Adrenal gland (tissue), 12 donors: Measurements from ENCODE around the gene CLEC18A. TPM values are rescaled to one million over a fixed set of nuclear protein-coding genes. Genes with fewer than 3 reads are reported as not detected.
A peak's percentile ranks its signal among the peaks of the same experiment; 100 is the strongest.
"Not testable (repeated sequence)": the region's sequence is repeated elsewhere in the genome, so short reads cannot be mapped to it uniquely, and the experiment has no call there.

Experiments used
- DNase-seq, 7 donors: peaks; one replicate each; pipeline ENCODE4 v3.0.0-alpha.2; 2019 to 2020
- H3K27ac ChIP-seq, 5 donors: fragments of 200-600 bp; sonication (generic) in 4 of 5; 1 replicate in 3 of 5; 2 replicates in 2 of 5; pipeline versions ENCODE4 v1.5.1 to v1.8.0; 2016 to 2020; ENCODE audit warnings: mild to moderate bottlenecking in 1 of 5
- H3K27me3 ChIP-seq: fragments of 200-600 bp; 2 replicates; pipeline ENCODE4 v1.8.0; 2021
- H3K36me3 ChIP-seq, 2 donors: fragments of 200-600 bp; replicated peaks in 1 of 2; 1 replicate in 1 of 2; 2 replicates in 1 of 2; pipeline versions ENCODE4 v1.5.1 to v1.8.0; 2018 to 2022
- H3K4me1 ChIP-seq, 2 donors: fragments of 200-600 bp; replicated peaks in 1 of 2; 1 replicate in 1 of 2; 2 replicates in 1 of 2; pipeline versions ENCODE4 v1.5.1 to v1.8.0; 2018 to 2021
- H3K4me3 ChIP-seq, 4 donors: fragments of 200-600 bp; sonication (generic) in 3 of 4; one replicate each; pipeline ENCODE4 v1.5.1; 2016 to 2018
- H3K9me3 ChIP-seq, 3 donors: fragments of 200-600 bp; sonication (generic) in 1 of 3; replicated peaks in 1 of 3; 1 replicate in 2 of 3; 2 replicates in 1 of 3; pipeline versions ENCODE4 v1.5.1 to v1.8.0; 2016 to 2021
- POLR2A ChIP-seq, 2 donors: fragments of 450-650 bp; IDR thresholded peaks; one replicate each; pipeline ENCODE4 v1.6.1; 2017; ENCODE audit warnings: antibody characterized with exemption in 2 of 2, mild to moderate bottlenecking in 2 of 2, moderate library complexity in 1 of 2
- WGBS, 4 donors: extraction: QIAGEN DNeasy Blood & Tissue Kit in 2 of 4; methylation state at CpG; one replicate each; pipeline versions ENCODE4 v1.1.5 to v1.1.7; 2013 to 2017; 5-methylcytosine and 5-hydroxymethylcytosine counted together
- intact Hi-C, 2 donors: fragments of 100-400 bp; cut with DNase I; formaldehyde crosslinking; loops; one replicate each; pipeline versions ENCODE4 v1.14.1 to v1.15.0; 2022 to 2023
- polyA plus RNA-seq, 3 donors: library from polyadenylated mRNA; stranded (reverse); fragments of 200-250 nt in 2 of 3; fragments of 350-450 nt in 1 of 3; fragmentation: Illumina TruSeq in 1 of 3; extraction: RNeasy Lipid Tissue Mini Kit (QIAGEN cat#74804) in 1 of 3; gene quantifications; one replicate each; pipeline ENCODE4 v1.2.3, GENCODE V29; 2013 to 2014
- total RNA-seq, 9 donors: library from RNA; depleted of rRNA in 4 of 9; stranded (reverse); fragments of >200 nt in 4 of 9; fragments of 120-200 nt in 1 of 9; fragmentation: NEBNext Ultra II Directional in 1 of 9; extraction: Animal tissue kit (Norgen Biotek cat#: 25700) in 1 of 9; gene quantifications; one replicate each; pipeline versions ENCODE4 v1.1.0 to v1.2.4, GENCODE V29; 2013 to 2023
- TF ChIP-seq, protein P1 (sequence below), 6 experiments: fragments of 450-650 bp in 4 of 6; fragments of 200-600 bp in 2 of 6; sonication (generic) in 1 of 6; IDR thresholded peaks; 1 replicate in 5 of 6; 2 replicates in 1 of 6; pipeline versions ENCODE4 v1.5.1 to v1.8.0; 2016 to 2021; ENCODE audit warnings: antibody characterized with exemption in 6 of 6, mild to moderate bottlenecking in 2 of 6, moderate library complexity in 1 of 6
- donor health status: healthy with polysubstance abuse.
- donor health status: Bipolar disorder and iron deficiency.
- donor health status: DM: yes; HTN: yes; CAD: no.
- donor health status: DM: no; HTN: no; CAD: no.
- donor health status: DM: no; HTN: no; CAD: no.
- donor health status: DM: yes; HTN: yes; CAD: no.

The CLEC18A gene
- total and polyA plus RNA-seq, 12 donors: 1.0 to 8.0 (median 2.9) TPM

DNA sequence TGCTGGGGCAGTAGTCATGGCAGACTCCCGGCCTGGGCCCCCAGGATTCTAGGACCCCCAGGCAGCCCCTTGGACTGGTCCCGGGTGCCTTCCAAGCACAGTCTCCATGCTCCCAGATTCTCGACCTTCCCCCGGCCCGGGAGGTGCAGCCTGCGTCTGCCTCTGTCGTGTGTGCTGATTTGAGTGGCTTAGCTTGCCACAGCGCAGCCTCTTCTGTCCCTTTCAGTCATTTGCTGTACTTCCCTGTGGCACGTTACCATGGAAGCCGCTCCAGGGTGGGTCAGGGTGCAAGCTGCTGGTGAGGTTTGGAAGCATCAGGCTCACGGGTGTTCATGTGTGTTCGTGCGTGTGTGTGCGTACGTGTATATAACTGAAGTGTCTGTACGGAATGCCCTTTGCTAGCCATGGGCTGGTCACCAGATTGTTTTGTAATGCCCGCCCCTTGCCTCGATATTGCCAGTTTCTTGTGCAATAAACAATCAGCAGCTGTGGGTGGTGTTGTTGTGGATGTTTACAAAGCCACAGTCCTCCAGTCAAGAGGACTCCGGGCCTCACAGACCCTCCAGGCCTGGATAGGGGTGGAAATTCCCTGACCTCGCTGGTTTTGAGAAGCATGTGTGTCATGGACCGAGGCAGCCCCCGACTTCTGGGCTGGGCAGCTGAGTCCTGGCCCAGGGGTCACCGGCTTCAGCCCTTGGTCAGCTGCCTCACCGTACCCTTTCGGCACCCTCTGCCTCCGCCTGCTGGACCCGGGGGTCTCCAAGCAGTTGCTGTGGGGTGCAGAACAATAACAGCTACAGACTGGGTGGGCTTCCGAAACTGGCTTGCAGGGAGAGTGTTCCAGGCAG lies 9.7 kb upstream of the CLEC18A start:
- Histone ChIP-seq H3K4me1 (no peaks in the 10 kb centered on the region), H3K9me3 (no peaks in the 10 kb centered on the region), H3K27me3 (no peaks in the 10 kb centered on the region), H3K36me3 (peaks cover 0 to 48% of the 10 kb centered on the region in 2 donors), H3K27ac (no peak overlapping the region), H3K4me3 (no peak overlapping the region)
- peak in 5 of 7 donors; percentile 7 to 50 (median 14) for DNase-seq
- WGBS, 4 donors: 85 to 92% (median 89%) methylated on average over 24 to 28 of the region's 28 CpGs
- intact Hi-C loops: no loop called here
- TF ChIP-seq, protein P1, sequence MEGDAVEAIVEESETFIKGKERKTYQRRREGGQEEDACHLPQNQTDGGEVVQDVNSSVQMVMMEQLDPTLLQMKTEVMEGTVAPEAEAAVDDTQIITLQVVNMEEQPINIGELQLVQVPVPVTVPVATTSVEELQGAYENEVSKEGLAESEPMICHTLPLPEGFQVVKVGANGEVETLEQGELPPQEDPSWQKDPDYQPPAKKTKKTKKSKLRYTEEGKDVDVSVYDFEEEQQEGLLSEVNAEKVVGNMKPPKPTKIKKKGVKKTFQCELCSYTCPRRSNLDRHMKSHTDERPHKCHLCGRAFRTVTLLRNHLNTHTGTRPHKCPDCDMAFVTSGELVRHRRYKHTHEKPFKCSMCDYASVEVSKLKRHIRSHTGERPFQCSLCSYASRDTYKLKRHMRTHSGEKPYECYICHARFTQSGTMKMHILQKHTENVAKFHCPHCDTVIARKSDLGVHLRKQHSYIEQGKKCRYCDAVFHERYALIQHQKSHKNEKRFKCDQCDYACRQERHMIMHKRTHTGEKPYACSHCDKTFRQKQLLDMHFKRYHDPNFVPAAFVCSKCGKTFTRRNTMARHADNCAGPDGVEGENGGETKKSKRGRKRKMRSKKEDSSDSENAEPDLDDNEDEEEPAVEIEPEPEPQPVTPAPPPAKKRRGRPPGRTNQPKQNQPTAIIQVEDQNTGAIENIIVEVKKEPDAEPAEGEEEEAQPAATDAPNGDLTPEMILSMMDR (IDR thresholded peaks at IDR 0.05): no peak
- TF ChIP-seq POLR2A (IDR thresholded peaks at IDR 0.05): no peak

DNA sequence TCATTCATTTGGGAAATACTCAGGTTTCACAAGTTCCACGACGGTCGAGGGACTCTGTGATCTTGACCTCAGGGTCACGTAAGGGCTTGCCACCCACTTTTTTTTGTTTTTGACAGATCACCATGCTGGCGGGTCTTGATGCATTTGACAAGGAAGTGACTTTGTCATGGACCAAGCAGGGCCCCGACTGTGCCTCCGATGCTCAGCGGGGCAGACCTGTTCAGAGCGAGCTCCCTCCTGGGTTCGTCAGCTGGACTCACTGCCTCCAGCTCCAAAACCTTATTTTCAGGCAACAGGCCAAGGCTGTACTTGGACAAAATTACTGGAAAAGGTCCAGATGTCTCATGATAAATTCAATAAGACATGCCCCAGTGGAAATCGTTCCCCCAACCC lies 9.0 kb upstream of the CLEC18A start:
- H3K9me3 ChIP-seq: no peaks in the 10 kb centered on the region
- H3K36me3 ChIP-seq: peaks cover 0 to 42% of the 10 kb centered on the region in 2 donors
- H3K27ac ChIP-seq: no peak overlapping the region
- intact Hi-C loops: no loop called here
- no peaks in the 10 kb centered on the region for H3K4me1 ChIP-seq
- WGBS, 4 donors: 61 to 74% (median 69%) methylated on average over 6 to 11 of the region's 11 CpGs
- TF ChIP-seq, protein P1 (IDR thresholded peaks at IDR 0.05): no peak
- TF ChIP-seq POLR2A (IDR thresholded peaks at IDR 0.05): no peak
- H3K4me3 ChIP-seq: no peak overlapping the region
- peak in 4 of 7 donors; percentile 6 to 54 (median 20) for DNase-seq
- H3K27me3 ChIP-seq: no peaks in the 10 kb centered on the region

DNA sequence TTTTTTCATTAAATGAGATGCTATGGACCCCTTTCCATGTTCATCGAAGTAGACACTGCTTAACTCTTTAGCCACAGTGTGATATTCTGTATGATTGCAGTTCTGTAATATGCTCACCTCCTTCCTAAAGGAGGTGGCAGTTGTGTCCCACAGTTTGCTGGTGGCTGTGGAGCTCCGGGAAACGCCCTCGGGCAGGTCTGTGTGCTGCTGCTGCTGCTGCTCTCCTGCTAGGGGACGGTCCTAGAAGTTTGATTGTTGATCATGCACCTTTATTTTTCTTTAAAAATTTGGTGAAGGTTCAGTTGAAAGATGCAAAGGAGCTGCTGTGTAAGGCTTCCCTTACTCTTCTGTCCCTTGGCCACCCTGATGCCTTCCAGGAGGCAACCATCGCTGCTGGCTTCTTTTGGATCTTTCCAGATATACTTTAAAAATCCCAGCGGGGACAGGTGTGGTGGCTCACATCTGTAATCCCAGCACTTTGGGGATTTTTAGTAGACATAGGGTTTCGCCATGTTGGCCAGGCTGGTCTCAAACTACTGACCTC lies 8.4 kb upstream of the CLEC18A start:
- Histone ChIP-seq H3K27ac (no peak overlapping the region), H3K4me1 (no peaks in the 10 kb centered on the region), H3K36me3 (peaks cover 0 to 36% of the 10 kb centered on the region in 2 donors), H3K9me3 (no peaks in the 10 kb centered on the region), H3K4me3 (no peak overlapping the region), H3K27me3 (no peaks in the 10 kb centered on the region)
- peak in 1 of 7 donors; percentile 1 for DNase-seq
- TF ChIP-seq POLR2A (IDR thresholded peaks at IDR 0.05): no peak
- TF ChIP-seq, protein P1 (IDR thresholded peaks at IDR 0.05): no peak
- 90 to 96% (median 93%) methylated on average over 8 of the region's 8 CpGs for WGBS, 4 donors
- intact Hi-C loops: no loop called here

DNA sequence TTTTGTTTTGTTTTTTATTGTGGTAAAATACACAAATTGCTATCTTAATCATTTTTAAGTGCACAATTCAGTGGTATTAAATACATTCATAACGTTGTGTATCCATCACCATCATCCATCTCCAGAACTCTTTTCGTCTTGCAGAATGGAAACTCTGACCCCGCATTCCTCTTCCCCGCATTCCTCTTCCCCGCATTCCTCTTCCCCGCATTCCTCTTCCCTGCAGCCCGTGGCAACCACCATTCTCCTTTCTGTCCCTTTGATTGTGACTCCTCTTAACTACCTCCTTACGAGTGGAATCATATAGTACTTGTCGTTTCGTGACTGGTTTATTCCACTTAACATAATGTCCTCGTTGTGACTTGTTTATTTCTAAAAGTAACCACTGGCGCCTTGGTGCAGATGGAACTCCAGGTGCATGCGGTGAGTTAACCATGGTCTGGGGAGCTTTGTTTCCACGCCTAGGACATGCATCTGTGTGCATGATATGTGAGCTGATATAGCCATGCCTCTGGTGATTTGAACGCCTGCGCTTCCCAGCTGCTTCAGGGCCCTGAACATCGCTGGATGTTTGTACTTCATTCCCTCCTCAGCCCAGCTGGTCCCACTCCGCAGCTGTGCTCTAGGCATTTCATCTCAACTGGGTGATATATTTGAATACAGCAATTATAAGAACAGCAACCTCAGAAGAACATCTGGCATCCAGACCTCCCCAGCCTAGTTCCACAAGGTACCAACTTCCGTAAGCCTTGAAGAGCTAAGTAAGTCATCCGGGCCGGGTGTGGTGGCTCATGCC lies 7.7 kb upstream of the CLEC18A start:
- intact Hi-C loops, H3K4me1 ChIP-seq, H3K9me3 ChIP-seq, H3K4me3 ChIP-seq, H3K27ac ChIP-seq, H3K27me3 ChIP-seq: not testable (repeated sequence)
- H3K36me3 ChIP-seq: peaks cover 0 to 30% of the 10 kb centered on the region in 2 donors
- WGBS, 4 donors: 82 to 95% (median 87%) methylated on average over 11 to 16 of the region's 21 CpGs
- peak in 1 of 7 donors; percentile 9 for DNase-seq

DNA sequence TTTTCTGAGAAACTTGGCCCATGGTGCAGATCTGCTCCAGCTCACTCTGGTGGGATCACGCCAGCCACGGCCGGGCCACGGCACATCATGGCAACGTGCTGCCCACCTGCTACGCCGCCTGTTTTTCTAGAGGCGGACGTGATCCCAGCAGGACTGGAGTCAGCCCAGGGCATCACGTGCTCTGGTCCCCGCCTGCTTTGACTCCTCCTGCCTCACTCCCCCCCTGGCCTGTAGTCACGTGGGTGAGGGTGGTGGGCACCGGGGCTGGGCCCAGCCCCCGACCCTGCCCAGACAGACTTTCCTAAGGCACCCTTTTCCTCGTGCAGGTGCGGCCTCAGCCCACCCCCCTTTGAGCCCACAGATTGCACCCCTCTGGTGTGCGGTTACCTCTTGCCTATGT lies 723 bp upstream of the CLEC18A start:
- DNase-seq, H3K4me1 ChIP-seq, H3K36me3 ChIP-seq, intact Hi-C loops, H3K27me3 ChIP-seq, H3K27ac ChIP-seq, H3K4me3 ChIP-seq, H3K9me3 ChIP-seq: not testable (repeated sequence)
- no CpG with 5 or more reads among the region's 17 CpGs for WGBS, 4 donors

DNA sequence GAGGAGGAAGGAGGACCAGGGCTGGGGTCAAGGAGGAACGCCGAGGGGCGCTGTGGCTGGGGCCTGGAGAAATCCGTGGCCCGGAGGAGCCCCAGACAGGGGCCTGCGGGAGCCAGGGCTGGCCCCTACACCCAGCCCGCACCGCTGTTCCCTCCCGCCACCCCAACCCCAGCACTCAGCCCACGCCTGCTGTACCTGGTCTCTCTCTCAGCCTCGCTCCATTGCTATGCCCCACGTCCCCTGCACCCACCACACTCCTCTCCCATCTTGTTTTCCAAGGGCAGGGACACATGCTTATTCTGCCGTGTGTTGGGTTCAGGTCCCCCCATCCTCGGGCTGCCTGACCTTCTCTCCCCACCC lies 518 bp downstream of the CLEC18A start:
- H3K4me1 ChIP-seq, H3K36me3 ChIP-seq, DNase-seq, intact Hi-C loops, H3K9me3 ChIP-seq, H3K4me3 ChIP-seq, H3K27ac ChIP-seq, H3K27me3 ChIP-seq: not testable (repeated sequence)
- no CpG with 5 or more reads among the region's 14 CpGs for WGBS, 4 donors

DNA sequence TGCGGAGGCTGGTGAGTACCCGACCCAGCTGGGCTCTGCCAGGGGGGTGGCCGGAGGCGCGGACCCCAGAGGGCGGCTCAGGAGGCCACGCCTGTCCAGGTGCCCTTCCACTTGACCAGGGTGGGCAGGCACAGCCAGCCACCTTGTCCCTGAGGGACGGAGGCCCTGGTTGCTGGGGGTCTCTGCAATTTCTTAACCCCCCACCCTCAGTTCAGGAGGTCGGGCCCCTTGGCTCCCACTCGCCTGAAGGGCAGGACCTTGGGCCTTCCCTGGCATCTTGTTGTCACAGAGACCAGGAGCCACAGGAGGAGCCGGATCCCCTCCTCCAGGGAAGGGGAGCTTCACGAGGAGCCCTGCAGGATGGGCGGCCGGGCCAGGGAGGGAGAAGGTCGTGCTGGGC lies 982 bp downstream of the CLEC18A start:
- 73 to 80% (median 77%) methylated on average over 3 to 8 of the region's 15 CpGs; no CpG with 5 or more reads in 1 of the 4 donors for WGBS, 4 donors
- H3K9me3 ChIP-seq, DNase-seq, intact Hi-C loops, H3K4me1 ChIP-seq, H3K27me3 ChIP-seq, H3K36me3 ChIP-seq, H3K4me3 ChIP-seq, H3K27ac ChIP-seq: not testable (repeated sequence)
